Keratinocyte (primary cell): ENCODE data around the gene ZNF106. TPM values are rescaled to one million over a fixed set of nuclear protein-coding genes. Genes with fewer than 3 reads are reported as not detected.

Experiments
- DNase-seq: peaks from one replicate; pipeline ENCODE4 v3.0.0-alpha.2; 2011; ENCODE audit warnings: low read depth, missing footprints, low spot score
- FAIRE-seq: peaks from 2 replicates; lab custom pipeline; 2011; peaks lifted over from hg19 to GRCh38; lab: Jason Lieb, UNC
- H2AFZ ChIP-seq: 2 replicates; pipeline ENCODE4 v1.6.0; 2012; ENCODE audit warnings: low read length, control low read depth, inconsistent platforms; ENCODE audit not compliant: control insufficient read depth
- H3K27ac ChIP-seq: 2 replicates; pipeline ENCODE4 v1.5.1; 2011; ENCODE audit warnings: low read length; ENCODE audit not compliant: control insufficient read depth, insufficient read depth
- H3K27me3 ChIP-seq: 3 replicates; pipeline ENCODE4 v1.6.0; 2011; ENCODE audit warnings: low read length; ENCODE audit not compliant: control insufficient read depth, insufficient read depth; ENCODE audit errors: extremely low read depth
- H3K36me3 ChIP-seq, 2 experiments: 2 replicates in 1 of 2; 3 replicates in 1 of 2; pipeline ENCODE4 v1.5.1; 2011; ENCODE audit warnings: low read length in 2 of 2, mild to moderate bottlenecking in 1 of 2; ENCODE audit not compliant: control insufficient read depth in 2 of 2, insufficient read depth in 2 of 2; ENCODE audit errors: extremely low read depth in 1 of 2
- H3K4me1 ChIP-seq: 3 replicates; pipeline ENCODE4 v1.5.1; 2011; ENCODE audit warnings: low read length; ENCODE audit not compliant: control insufficient read depth, insufficient read depth; ENCODE audit errors: extremely low read depth
- H3K4me2 ChIP-seq: 3 replicates; pipeline ENCODE4 v1.6.0; 2011; ENCODE audit warnings: low read depth, low read length; ENCODE audit not compliant: control insufficient read depth, insufficient read depth; ENCODE audit errors: extremely low read depth
- H3K4me3 ChIP-seq, 3 experiments: fragments of 200-600 bp in 1 of 3; sonication (generic) in 1 of 3; 2 replicates in 2 of 3; 3 replicates in 1 of 3; pipeline ENCODE4 v1.5.1; 2011 to 2016; ENCODE audit warnings: low read length in 3 of 3, mild to moderate bottlenecking in 3 of 3, control low read depth in 2 of 3, inconsistent platforms in 1 of 3, low read depth in 1 of 3, mixed read lengths in 1 of 3, mixed run types in 1 of 3, moderate library complexity in 1 of 3; ENCODE audit not compliant: control insufficient read depth in 2 of 3, insufficient read depth in 2 of 3; ENCODE audit errors: extremely low read depth in 1 of 3
- H3K79me2 ChIP-seq: 2 replicates; pipeline ENCODE4 v1.6.0; 2012; ENCODE audit warnings: low read length; ENCODE audit not compliant: control insufficient read depth, insufficient read depth
- H3K9ac ChIP-seq: 3 replicates; pipeline ENCODE4 v1.6.0; 2011; ENCODE audit warnings: low read length; ENCODE audit not compliant: control insufficient read depth, insufficient read depth; ENCODE audit errors: extremely low read depth
- H3K9me1 ChIP-seq: 3 replicates; pipeline ENCODE4 v1.6.0; 2011; ENCODE audit warnings: low read length; ENCODE audit not compliant: control insufficient read depth, insufficient read depth; ENCODE audit errors: extremely low read depth
- H3K9me3 ChIP-seq: 2 replicates; pipeline ENCODE4 v1.5.1; 2012; ENCODE audit warnings: low read depth, low read length; ENCODE audit not compliant: control insufficient read depth
- H4K20me1 ChIP-seq: 3 replicates; pipeline ENCODE4 v1.6.0; 2011; ENCODE audit warnings: low read length; ENCODE audit not compliant: control insufficient read depth, insufficient read depth; ENCODE audit errors: extremely low read depth
- CTCF ChIP-seq, 3 experiments: IDR thresholded peaks in 1 of 3; conservative IDR thresholded peaks in 1 of 3; optimal IDR thresholded peaks in 1 of 3; 2 replicates in 2 of 3; 3 replicates in 1 of 3; pipeline versions ENCODE3 to v1.5.1; 2011; ENCODE audit warnings: low read length in 3 of 3, mild to moderate bottlenecking in 3 of 3, moderate library complexity in 2 of 3, control low read depth in 1 of 3, inconsistent platforms in 1 of 3; ENCODE audit not compliant: insufficient read depth in 2 of 3; ENCODE audit errors: extremely low read depth in 1 of 3
- EZH2 ChIP-seq: IDR thresholded peaks from one replicate; pipeline ENCODE4 v1.6.1; 2012; ENCODE audit warnings: inconsistent platforms, mild to moderate bottlenecking, low read length, moderate library complexity
- dilution Hi-C: fragments of 300-500 bp; cut with MboI; formaldehyde crosslinking; loops from one replicate; pipeline ENCODE4 v1.7.0; 2020; ENCODE audit warnings: low sequenced_read_pairs; ENCODE audit not compliant: extremely low pct_ligation_motif_present
- polyA plus RNA-seq, 5 experiments: library from polyadenylated mRNA; depleted of rRNA in 3 of 5; stranded (reverse) in 3 of 5; stranded (forward) in 1 of 5; unstranded in 1 of 5; fragments of >200 nt; gene quantifications; 1 replicate in 1 of 5; 2 replicates in 3 of 5; 3 replicates in 1 of 5; pipeline versions ENCODE4 v1.2.1 to v1.2.3, GENCODE V29; 2011 to 2012; ENCODE audit warnings: missing spikeins in 2 of 5, low read depth in 1 of 5, low replicate concordance in 1 of 5

Gene ZNF106
- polyA plus RNA-seq, 1 donor (not counting 4 experiments of a cell fraction or from before 2014, with no cell fraction given): 24.6 TPM

DNA sequence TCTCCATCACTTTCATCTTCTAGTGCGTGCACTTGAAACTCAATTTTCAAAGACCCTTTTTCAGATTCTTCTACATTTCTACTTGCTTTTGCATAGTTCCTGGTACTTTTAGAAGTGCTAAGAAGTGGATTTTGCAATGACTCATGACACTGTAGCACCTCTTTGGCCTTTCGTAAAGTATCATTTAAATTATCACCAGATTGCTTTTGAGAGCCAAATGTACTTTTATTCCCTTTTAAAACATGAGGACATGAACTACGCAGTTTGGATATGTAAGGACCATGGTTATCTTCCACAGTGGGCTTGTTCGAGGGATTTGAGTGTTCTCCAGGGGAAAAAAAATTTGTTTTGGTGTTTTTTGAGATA is 40.5 kb downstream of the ZNF106 start:
- H2AFZ ChIP-seq: no peak overlapping the region
- no peaks in the 10 kb centered on the region for H3K9me1 ChIP-seq
- no peak overlapping the region for H3K9ac ChIP-seq
- no peak overlapping the region for H3K4me3 ChIP-seq
- H3K79me2 ChIP-seq: no peaks in the 10 kb centered on the region
- TF ChIP-seq CTCF (optimal IDR thresholded peaks at IDR 0.05 in 1 of 3, IDR thresholded peaks at IDR 0.05 in 1 of 3, conservative IDR thresholded peaks at IDR 0.05 in 1 of 3; ENCODE audit: extremely low read depth in 1 of 3, insufficient read depth in 2 of 3, low read length in 3 of 3) (no peak), EZH2 (no peak)
- peaks cover 4% of the 10 kb centered on the region for H3K4me1 ChIP-seq
- H4K20me1 ChIP-seq: no peaks in the 10 kb centered on the region
- DNase-seq (no peak), FAIRE-seq (no peak)
- dilution Hi-C loops: no loop called here
- H3K36me3 ChIP-seq: peaks cover 3 to 22% of the 10 kb centered on the region in 2 experiments
- H3K9me3 ChIP-seq: no peaks in the 10 kb centered on the region
- no peaks in the 10 kb centered on the region for H3K27me3 ChIP-seq
- no peak overlapping the region for H3K4me2 ChIP-seq
- H3K27ac ChIP-seq: no peak overlapping the region

DNA sequence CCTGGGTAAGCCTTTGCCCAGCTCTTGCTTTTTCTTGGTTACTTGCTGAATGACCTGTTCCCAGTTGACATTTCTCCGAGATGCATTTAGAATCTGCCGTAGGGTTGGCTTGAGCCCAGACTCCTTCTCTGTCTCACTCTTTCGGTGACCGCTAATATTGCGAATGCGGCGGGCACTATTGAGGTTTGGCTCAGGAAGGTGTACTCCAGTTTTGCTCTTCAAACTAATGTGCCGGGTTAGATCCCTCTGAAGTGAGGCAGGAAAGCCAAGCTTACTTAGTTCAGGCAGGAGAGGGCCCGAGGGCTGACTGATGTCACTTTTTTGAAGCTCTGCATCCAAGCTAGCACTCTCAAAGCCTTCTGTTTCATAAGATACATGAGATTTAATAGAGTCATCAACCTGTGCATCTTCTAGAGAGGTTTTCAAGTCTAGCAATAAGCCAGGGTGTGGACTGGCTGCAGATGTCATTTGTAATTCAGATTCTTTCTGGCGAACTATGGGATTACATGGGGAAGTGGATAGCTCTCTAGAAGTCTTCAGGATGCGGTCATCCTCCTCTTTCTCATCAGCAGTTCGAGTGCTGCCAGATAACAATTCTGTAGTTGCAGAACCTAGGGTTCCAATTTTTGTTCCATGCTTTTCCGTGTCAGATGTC is 41.0 kb downstream of the ZNF106 start:
- Histone ChIP-seq H3K9me1 (no peaks in the 10 kb centered on the region), H3K27ac (no peak overlapping the region), H4K20me1 (no peaks in the 10 kb centered on the region), H3K4me3 (no peak overlapping the region), H3K9ac (no peak overlapping the region), H3K36me3 (peaks cover 3 to 22% of the 10 kb centered on the region in 2 experiments), H3K79me2 (no peaks in the 10 kb centered on the region), H3K27me3 (no peaks in the 10 kb centered on the region), H3K4me1 (peaks cover 9% of the 10 kb centered on the region), H3K9me3 (no peaks in the 10 kb centered on the region), H3K4me2 (no peak overlapping the region), H2AFZ (no peak overlapping the region)
- TF ChIP-seq CTCF (optimal IDR thresholded peaks at IDR 0.05 in 1 of 3, IDR thresholded peaks at IDR 0.05 in 1 of 3, conservative IDR thresholded peaks at IDR 0.05 in 1 of 3; ENCODE audit: extremely low read depth in 1 of 3, insufficient read depth in 2 of 3, low read length in 3 of 3) (no peak), EZH2 (no peak)
- dilution Hi-C loops: no loop called here
- no peak for DNase-seq
- no peak for FAIRE-seq
